GM23338 (cell line): Measurements from ENCODE around the gene APIP. TPM values are rescaled to one million over a fixed set of nuclear protein-coding genes. Genes with fewer than 3 reads are reported as not detected.

ENCODE experiments used
- ATAC-seq: fragments of 200-7000 bp; cut with Tn5 transposase; 3 replicates; pipeline ENCODE4 v1.9.1; 2020
- DNase-seq: peaks from one replicate; pipeline ENCODE4 v3.0.0-alpha.2; 2015; ENCODE audit warnings: low spot score
- H2AFZ ChIP-seq: fragments of 200-600 bp; sonication (generic); 2 replicates; pipeline ENCODE4 v1.8.0; 2016; ENCODE audit warnings: antibody characterized with exemption, mild to moderate bottlenecking, moderate library complexity
- H3F3A ChIP-seq: fragments of 200-600 bp; sonication (generic); replicated peaks from 2 replicates; pipeline ENCODE4 v1.8.0; 2017; ENCODE audit warnings: antibody characterized with exemption, mixed run types, low read depth
- H3K27ac ChIP-seq: fragments of 200-600 bp; sonication (generic); 2 replicates; pipeline ENCODE4 v1.6.1; 2016; ENCODE audit warnings: low read depth
- H3K27me3 ChIP-seq: fragments of 200-600 bp; sonication (generic); 2 replicates; pipeline ENCODE4 v1.8.0; 2016; ENCODE audit warnings: mild to moderate bottlenecking, mixed run types, moderate library complexity; ENCODE audit not compliant: insufficient read depth
- H3K36me3 ChIP-seq: fragments of 200-600 bp; sonication (generic); 2 replicates; pipeline ENCODE4 v1.8.0; 2016; ENCODE audit warnings: mild to moderate bottlenecking; ENCODE audit not compliant: insufficient read depth
- H3K4me1 ChIP-seq: fragments of 200-600 bp; sonication (generic); 2 replicates; pipeline ENCODE4 v1.8.0; 2016; ENCODE audit warnings: mild to moderate bottlenecking, moderate library complexity; ENCODE audit not compliant: insufficient read depth
- H3K4me2 ChIP-seq: fragments of 200-600 bp; sonication (generic); 2 replicates; pipeline ENCODE4 v1.7.1; 2017; ENCODE audit warnings: mixed run types
- H3K4me3 ChIP-seq: fragments of 200-600 bp; sonication (generic); 2 replicates; pipeline ENCODE4 v1.6.1; 2016; ENCODE audit warnings: mixed run types
- H3K79me2 ChIP-seq: fragments of 200-600 bp; sonication (generic); replicated peaks from 2 replicates; pipeline ENCODE4 v1.8.0; 2017; ENCODE audit warnings: mild to moderate bottlenecking; ENCODE audit not compliant: insufficient read depth
- H3K9me2 ChIP-seq: fragments of 200-600 bp; sonication (generic); 2 replicates; pipeline ENCODE4 v1.8.0; 2017; ENCODE audit not compliant: insufficient read depth
- H4K20me1 ChIP-seq: fragments of 200-600 bp; sonication (generic); replicated peaks from 2 replicates; pipeline ENCODE4 v1.8.0; 2017; ENCODE audit warnings: mild to moderate bottlenecking; ENCODE audit not compliant: insufficient read depth
- H3K27ac Mint-ChIP-seq: 2 replicates; pipeline ENCODE4 v1.8.0; 2020; ENCODE audit warnings: inconsistent platforms, mild to moderate bottlenecking, moderate library complexity, mixed read lengths
- H3K27me3 Mint-ChIP-seq: 3 replicates; pipeline ENCODE4 v1.8.0; 2022; ENCODE audit warnings: low read depth, mild to moderate bottlenecking, moderate library complexity, mixed read lengths, inconsistent platforms; ENCODE audit not compliant: insufficient read depth, poor library complexity
- H3K36me3 Mint-ChIP-seq: 3 replicates; pipeline ENCODE4 v1.8.0; 2021; ENCODE audit warnings: low read depth, mild to moderate bottlenecking, inconsistent platforms, moderate library complexity, mixed read lengths
- H3K4me1 Mint-ChIP-seq: 3 replicates; pipeline ENCODE4 v1.8.0; 2020; ENCODE audit warnings: mild to moderate bottlenecking, inconsistent platforms, mixed read lengths
- H3K4me3 Mint-ChIP-seq: 3 replicates; pipeline ENCODE4 v1.8.0; 2021; ENCODE audit warnings: moderate library complexity, mild to moderate bottlenecking, inconsistent platforms, mixed read lengths
- H3K9me3 Mint-ChIP-seq: 3 replicates; pipeline ENCODE4 v1.8.0; 2020; ENCODE audit warnings: moderate library complexity, mild to moderate bottlenecking, inconsistent platforms, mixed read lengths
- CREB1 ChIP-seq: fragments of 250-450 bp; sonication (Bioruptor Pico); IDR thresholded peaks from 2 replicates; pipeline ENCODE4 v1.5.0; 2020; ENCODE audit warnings: low read depth, mild to moderate bottlenecking, moderate library complexity
- EZH2 ChIP-seq: fragments of 200-600 bp; sonication (generic); IDR thresholded peaks from one replicate; pipeline ENCODE4 v1.8.0; 2017; ENCODE audit warnings: antibody characterized with exemption, mild to moderate bottlenecking, low read depth; ENCODE audit not compliant: unreplicated experiment
- EZH2phosphoT487 ChIP-seq: fragments of 200-600 bp; sonication (generic); IDR thresholded peaks from one replicate; pipeline ENCODE4 v1.8.1; 2018; ENCODE audit warnings: antibody characterized with exemption; ENCODE audit not compliant: unreplicated experiment
- JUNB ChIP-seq: IDR thresholded peaks from one replicate; pipeline ENCODE4 v1.6.1; 2016; ENCODE audit warnings: antibody characterized with exemption; ENCODE audit not compliant: unreplicated experiment
- NANOG ChIP-seq: IDR thresholded peaks from 2 replicates; pipeline ENCODE4 v1.6.1; 2016; ENCODE audit warnings: antibody characterized with exemption, borderline replicate concordance
- POLR2AphosphoS5 ChIP-seq: IDR thresholded peaks from 2 replicates; pipeline ENCODE4 v1.6.1; 2016; ENCODE audit warnings: antibody characterized with exemption, low read depth
- STAT1 ChIP-seq: IDR thresholded peaks from one replicate; pipeline ENCODE4 v1.6.1; 2016; ENCODE audit warnings: antibody characterized with exemption; ENCODE audit not compliant: unreplicated experiment
- ZNF114 ChIP-seq: fragments of 250-450 bp; sonication (Bioruptor Pico); IDR thresholded peaks from 2 replicates; pipeline ENCODE4 v1.5.0; 2020; ENCODE audit warnings: mild to moderate bottlenecking, moderate library complexity
- ZNF331 ChIP-seq: fragments of 250-450 bp; sonication (Bioruptor Pico); IDR thresholded peaks from 2 replicates; pipeline ENCODE4 v1.5.0; 2020; ENCODE audit warnings: low read depth, mild to moderate bottlenecking, moderate library complexity
- ZNF462 ChIP-seq: fragments of 250-450 bp; sonication (Bioruptor Pico); IDR thresholded peaks from 2 replicates; pipeline ENCODE4 v1.5.0; 2020; ENCODE audit warnings: mild to moderate bottlenecking, moderate library complexity
- polyA plus RNA-seq: library from polyadenylated mRNA; unstranded; fragments of >200 nt; fragmentation: Nextera tagmentation; extraction: Ambion mirVana; gene quantifications from 2 replicates; pipeline ENCODE4 v1.2.1, GENCODE V29; 2016
- total RNA-seq: library from RNA; depleted of rRNA; stranded (reverse); fragments of >200 nt; shearing (Covaris generic); gene quantifications from 2 replicates; pipeline ENCODE4 v1.2.3, GENCODE V29; 2014
- TF ChIP-seq, protein P1 (sequence below), 2 experiments: fragments of 200-600 bp in 1 of 2; sonication (generic) in 1 of 2; conservative IDR thresholded peaks; 2 replicates each; pipeline versions ENCODE4 v1.5.1 to v1.6.1; 2016 to 2017; ENCODE audit warnings: antibody characterized with exemption in 2 of 2, low read depth in 2 of 2, mild to moderate bottlenecking in 2 of 2, moderate library complexity in 1 of 2
- TF ChIP-seq, protein P2 (sequence below): IDR thresholded peaks from 2 replicates; pipeline ENCODE4 v1.6.1; 2016; ENCODE audit warnings: antibody characterized with exemption
- TF ChIP-seq, protein P3 (sequence below): IDR thresholded peaks from one replicate; pipeline ENCODE4 v1.6.1; 2018; ENCODE audit warnings: antibody characterized with exemption; ENCODE audit not compliant: unreplicated experiment

APIP gene
- total and polyA plus RNA-seq, 2 experiments from 2014 or later = 35.7 to 50.3 TPM

GRCh38 chr11:34860034-34860433 lies 56.1 kb downstream of the APIP start:
- ATAC-seq (no peak), DNase-seq (no peak)
- H3K27ac ChIP-seq = no peak overlapping the region
- H3K9me3 Mint-ChIP-seq = no peaks in the 10 kb centered on the region; the same call in 2 of the 3 replicates
- no peak for TF ChIP-seq POLR2AphosphoS5
- no peak for TF ChIP-seq EZH2phosphoT487
- TF ChIP-seq EZH2 = no peak
- TF ChIP-seq, protein P1, sequence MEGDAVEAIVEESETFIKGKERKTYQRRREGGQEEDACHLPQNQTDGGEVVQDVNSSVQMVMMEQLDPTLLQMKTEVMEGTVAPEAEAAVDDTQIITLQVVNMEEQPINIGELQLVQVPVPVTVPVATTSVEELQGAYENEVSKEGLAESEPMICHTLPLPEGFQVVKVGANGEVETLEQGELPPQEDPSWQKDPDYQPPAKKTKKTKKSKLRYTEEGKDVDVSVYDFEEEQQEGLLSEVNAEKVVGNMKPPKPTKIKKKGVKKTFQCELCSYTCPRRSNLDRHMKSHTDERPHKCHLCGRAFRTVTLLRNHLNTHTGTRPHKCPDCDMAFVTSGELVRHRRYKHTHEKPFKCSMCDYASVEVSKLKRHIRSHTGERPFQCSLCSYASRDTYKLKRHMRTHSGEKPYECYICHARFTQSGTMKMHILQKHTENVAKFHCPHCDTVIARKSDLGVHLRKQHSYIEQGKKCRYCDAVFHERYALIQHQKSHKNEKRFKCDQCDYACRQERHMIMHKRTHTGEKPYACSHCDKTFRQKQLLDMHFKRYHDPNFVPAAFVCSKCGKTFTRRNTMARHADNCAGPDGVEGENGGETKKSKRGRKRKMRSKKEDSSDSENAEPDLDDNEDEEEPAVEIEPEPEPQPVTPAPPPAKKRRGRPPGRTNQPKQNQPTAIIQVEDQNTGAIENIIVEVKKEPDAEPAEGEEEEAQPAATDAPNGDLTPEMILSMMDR (conservative IDR thresholded peaks at IDR 0.05; ENCODE audit: low read depth in 2 of 2) = no peak
- no peak for TF ChIP-seq NANOG
- TF ChIP-seq, protein P2, sequence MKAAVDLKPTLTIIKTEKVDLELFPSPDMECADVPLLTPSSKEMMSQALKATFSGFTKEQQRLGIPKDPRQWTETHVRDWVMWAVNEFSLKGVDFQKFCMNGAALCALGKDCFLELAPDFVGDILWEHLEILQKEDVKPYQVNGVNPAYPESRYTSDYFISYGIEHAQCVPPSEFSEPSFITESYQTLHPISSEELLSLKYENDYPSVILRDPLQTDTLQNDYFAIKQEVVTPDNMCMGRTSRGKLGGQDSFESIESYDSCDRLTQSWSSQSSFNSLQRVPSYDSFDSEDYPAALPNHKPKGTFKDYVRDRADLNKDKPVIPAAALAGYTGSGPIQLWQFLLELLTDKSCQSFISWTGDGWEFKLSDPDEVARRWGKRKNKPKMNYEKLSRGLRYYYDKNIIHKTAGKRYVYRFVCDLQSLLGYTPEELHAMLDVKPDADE = no peak
- TF ChIP-seq, protein P3, sequence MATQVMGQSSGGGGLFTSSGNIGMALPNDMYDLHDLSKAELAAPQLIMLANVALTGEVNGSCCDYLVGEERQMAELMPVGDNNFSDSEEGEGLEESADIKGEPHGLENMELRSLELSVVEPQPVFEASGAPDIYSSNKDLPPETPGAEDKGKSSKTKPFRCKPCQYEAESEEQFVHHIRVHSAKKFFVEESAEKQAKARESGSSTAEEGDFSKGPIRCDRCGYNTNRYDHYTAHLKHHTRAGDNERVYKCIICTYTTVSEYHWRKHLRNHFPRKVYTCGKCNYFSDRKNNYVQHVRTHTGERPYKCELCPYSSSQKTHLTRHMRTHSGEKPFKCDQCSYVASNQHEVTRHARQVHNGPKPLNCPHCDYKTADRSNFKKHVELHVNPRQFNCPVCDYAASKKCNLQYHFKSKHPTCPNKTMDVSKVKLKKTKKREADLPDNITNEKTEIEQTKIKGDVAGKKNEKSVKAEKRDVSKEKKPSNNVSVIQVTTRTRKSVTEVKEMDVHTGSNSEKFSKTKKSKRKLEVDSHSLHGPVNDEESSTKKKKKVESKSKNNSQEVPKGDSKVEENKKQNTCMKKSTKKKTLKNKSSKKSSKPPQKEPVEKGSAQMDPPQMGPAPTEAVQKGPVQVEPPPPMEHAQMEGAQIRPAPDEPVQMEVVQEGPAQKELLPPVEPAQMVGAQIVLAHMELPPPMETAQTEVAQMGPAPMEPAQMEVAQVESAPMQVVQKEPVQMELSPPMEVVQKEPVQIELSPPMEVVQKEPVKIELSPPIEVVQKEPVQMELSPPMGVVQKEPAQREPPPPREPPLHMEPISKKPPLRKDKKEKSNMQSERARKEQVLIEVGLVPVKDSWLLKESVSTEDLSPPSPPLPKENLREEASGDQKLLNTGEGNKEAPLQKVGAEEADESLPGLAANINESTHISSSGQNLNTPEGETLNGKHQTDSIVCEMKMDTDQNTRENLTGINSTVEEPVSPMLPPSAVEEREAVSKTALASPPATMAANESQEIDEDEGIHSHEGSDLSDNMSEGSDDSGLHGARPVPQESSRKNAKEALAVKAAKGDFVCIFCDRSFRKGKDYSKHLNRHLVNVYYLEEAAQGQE = no peak
- TF ChIP-seq ZNF331 = no peak
- no peak for TF ChIP-seq JUNB
- no peak for TF ChIP-seq ZNF114 (CRISPR knock-in tag)
- TF ChIP-seq STAT1 = no peak
- TF ChIP-seq ZNF462 (CRISPR knock-in tag) = no peak
- TF ChIP-seq CREB1 (CRISPR knock-in tag) = no peak
- H3K36me3 ChIP-seq = no peaks in the 10 kb centered on the region
- no peaks in the 10 kb centered on the region for H3K27me3 ChIP-seq
- H3K4me1 ChIP-seq = 0 out of 2 replicates have a peak, but pooled peaks cover 4% of the 10 kb centered on the region
- peaks cover 5% of the 10 kb centered on the region; the same call in 2 of the 3 replicates for H3K4me1 Mint-ChIP-seq
- H3K4me3 Mint-ChIP-seq = no peak overlapping the region
- H4K20me1 ChIP-seq = no peaks in the 10 kb centered on the region
- no peak overlapping the region for H2AFZ ChIP-seq
- no peaks in the 10 kb centered on the region for H3K36me3 Mint-ChIP-seq
- no peaks in the 10 kb centered on the region for H3F3A ChIP-seq
- H3K27me3 Mint-ChIP-seq = peaks cover 2% of the 10 kb centered on the region
- H3K4me2 ChIP-seq = no peak overlapping the region
- 0 out of 2 replicates have a peak, but pooled peaks cover 5% of the 10 kb centered on the region for H3K9me2 ChIP-seq
- no peak overlapping the region for H3K4me3 ChIP-seq
- no peak overlapping the region for H3K27ac Mint-ChIP-seq
- no peaks in the 10 kb centered on the region for H3K79me2 ChIP-seq
